ENCODE data around the gene ZNF768. TPM values are rescaled to one million over a fixed set of nuclear protein-coding genes. Genes with fewer than 3 reads are reported as not detected.

ZNF768 gene
- total and polyA plus RNA-seq, 2 experiments from 2014 or later = 8.3 to 43.0 TPM

GRCh38 chr16:30567160-30567990, 41.0 kb upstream of the ZNF768 start:
- H3K4me1 Mint-ChIP-seq = peaks cover 14% of the 10 kb centered on the region
- no peaks in the 10 kb centered on the region for H3K36me3 Mint-ChIP-seq (ENCODE audit: low read depth)
- H3K27ac ChIP-seq (ENCODE audit: low read depth) = no peak overlapping the region
- H3K79me2 ChIP-seq (replicated peaks; ENCODE audit: insufficient read depth) = no peaks in the 10 kb centered on the region
- DNase-seq (ENCODE audit: low spot score) = no peak
- 0 out of 2 replicates have a peak, but pooled peaks cover 5% of the 10 kb centered on the region for H3F3A ChIP-seq (replicated peaks; ENCODE audit: low read depth)
- ATAC-seq = no peak
- peaks cover 18% of the 10 kb centered on the region for H3K4me1 ChIP-seq (ENCODE audit: insufficient read depth)
- no peaks in the 10 kb centered on the region for H3K27me3 ChIP-seq (ENCODE audit: insufficient read depth)
- H3K9me3 Mint-ChIP-seq = no peaks in the 10 kb centered on the region; the same call in 2 of the 3 replicates
- H3K27ac Mint-ChIP-seq = no peak overlapping the region
- no peak overlapping the region for H3K4me3 ChIP-seq
- H3K4me3 Mint-ChIP-seq = no peak overlapping the region
- TF ChIP-seq ZNF331 (CRISPR knock-in tag; IDR thresholded peaks at IDR 0.05; ENCODE audit: low read depth) = no peak
- TF ChIP-seq NANOG (IDR thresholded peaks at IDR 0.05; ENCODE audit: borderline replicate concordance) = no peak
- no peak for TF ChIP-seq STAT1 (IDR thresholded peaks at IDR 0.05; ENCODE audit: unreplicated experiment)
- no peak for TF ChIP-seq POLR2AphosphoS5 (IDR thresholded peaks at IDR 0.05; ENCODE audit: low read depth)
- no peak for TF ChIP-seq CREB1 (CRISPR knock-in tag; IDR thresholded peaks at IDR 0.05; ENCODE audit: low read depth)
- H2AFZ ChIP-seq = no peak overlapping the region
- H3K36me3 ChIP-seq (ENCODE audit: insufficient read depth) = no peaks in the 10 kb centered on the region
- peaks cover 10% of the 10 kb centered on the region for H3K27me3 Mint-ChIP-seq (ENCODE audit: insufficient read depth, low read depth, poor library complexity)
- H3K9me2 ChIP-seq (ENCODE audit: insufficient read depth) = no peaks in the 10 kb centered on the region
- no peaks in the 10 kb centered on the region for H4K20me1 ChIP-seq (replicated peaks; ENCODE audit: insufficient read depth)
- no peak overlapping the region for H3K4me2 ChIP-seq

- H3K27ac Mint-ChIP-seq = no peak overlapping the region
- Histone ChIP-seq H3F3A (replicated peaks; ENCODE audit: low read depth) (0 out of 2 replicates have a peak, but pooled peaks cover 3% of the 10 kb centered on the region), H3K79me2 (replicated peaks; ENCODE audit: insufficient read depth) (no peaks in the 10 kb centered on the region), H3K27ac (ENCODE audit: low read depth) (no peak overlapping the region), H3K27me3 (ENCODE audit: insufficient read depth) (no peaks in the 10 kb centered on the region), H3K36me3 (ENCODE audit: insufficient read depth) (no peaks in the 10 kb centered on the region), H3K4me3 (no peak overlapping the region), H2AFZ (no peak overlapping the region), H3K4me1 (ENCODE audit: insufficient read depth) (peaks cover 21% of the 10 kb centered on the region), H4K20me1 (replicated peaks; ENCODE audit: insufficient read depth) (no peaks in the 10 kb centered on the region), H3K9me2 (ENCODE audit: insufficient read depth) (no peaks in the 10 kb centered on the region), H3K4me2 (no peak overlapping the region)
- no peak for TF ChIP-seq EZH2phosphoT487 (IDR thresholded peaks at IDR 0.05; ENCODE audit: unreplicated experiment)
- no peak for TF ChIP-seq JUNB (IDR thresholded peaks at IDR 0.05; ENCODE audit: unreplicated experiment)
- no peak for TF ChIP-seq ZNF462 (CRISPR knock-in tag; IDR thresholded peaks at IDR 0.05)
- TF ChIP-seq CREB1 (CRISPR knock-in tag; IDR thresholded peaks at IDR 0.05; ENCODE audit: low read depth) = no peak
- no peak for TF ChIP-seq STAT1 (IDR thresholded peaks at IDR 0.05; ENCODE audit: unreplicated experiment)
- TF ChIP-seq REST (IDR thresholded peaks at IDR 0.05; ENCODE audit: unreplicated experiment) = no peak
- no peak for TF ChIP-seq NANOG (IDR thresholded peaks at IDR 0.05; ENCODE audit: borderline replicate concordance)
- peaks cover 13% of the 10 kb centered on the region for H3K27me3 Mint-ChIP-seq (ENCODE audit: insufficient read depth, low read depth, poor library complexity)
- peaks cover 11% of the 10 kb centered on the region for H3K4me1 Mint-ChIP-seq
- no peak overlapping the region for H3K4me3 Mint-ChIP-seq
- H3K36me3 Mint-ChIP-seq (ENCODE audit: low read depth) = no peaks in the 10 kb centered on the region
- DNase-seq (ENCODE audit: low spot score) (no peak), ATAC-seq (no peak)
- no peaks in the 10 kb centered on the region; the same call in 2 of the 3 replicates for H3K9me3 Mint-ChIP-seq
Measured at GRCh38 chr16:30566531-30566930, 40.2 kb upstream of the ZNF768 start.

All from GM23338 (cell line).